ENCODE data around the gene FBXO30.
A peak's percentile ranks its signal among the peaks of the same experiment; 100 is the strongest.

FBXO30 gene

DNA sequence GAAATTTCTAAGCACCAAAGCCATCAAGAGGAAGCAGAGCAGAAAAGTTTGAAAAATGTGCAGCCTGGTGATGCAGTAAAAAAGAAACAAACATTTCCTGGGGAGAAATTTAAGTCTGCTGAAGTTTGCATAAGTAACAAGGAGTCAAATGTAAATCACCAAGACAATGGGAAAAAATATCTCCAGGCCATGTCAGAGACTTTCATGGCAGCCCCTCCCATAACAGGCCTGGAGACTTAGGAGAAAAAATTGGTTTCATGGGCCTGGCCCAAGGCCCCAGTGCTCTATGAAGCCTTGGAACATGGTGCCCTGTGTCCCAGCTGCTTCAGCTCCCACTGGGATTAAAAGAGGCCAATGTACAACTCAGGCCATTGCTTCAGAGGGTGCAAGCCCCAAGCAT is 49.1 kb downstream of the FBXO30 start:
- intact Hi-C loops (cut with DNase I; ENCODE audit: low total_unique reads), result no loop called here
- Histone ChIP-seq H3K9me3 (no peaks in the 10 kb centered on the region), H3K27me3 (no peaks in the 10 kb centered on the region), H3K4me1 (no peaks in the 10 kb centered on the region), H3K27ac (no peak overlapping the region), H3K4me3 (no peak overlapping the region), H3K36me3 (no peaks in the 10 kb centered on the region)
- TF ChIP-seq, protein P1, sequence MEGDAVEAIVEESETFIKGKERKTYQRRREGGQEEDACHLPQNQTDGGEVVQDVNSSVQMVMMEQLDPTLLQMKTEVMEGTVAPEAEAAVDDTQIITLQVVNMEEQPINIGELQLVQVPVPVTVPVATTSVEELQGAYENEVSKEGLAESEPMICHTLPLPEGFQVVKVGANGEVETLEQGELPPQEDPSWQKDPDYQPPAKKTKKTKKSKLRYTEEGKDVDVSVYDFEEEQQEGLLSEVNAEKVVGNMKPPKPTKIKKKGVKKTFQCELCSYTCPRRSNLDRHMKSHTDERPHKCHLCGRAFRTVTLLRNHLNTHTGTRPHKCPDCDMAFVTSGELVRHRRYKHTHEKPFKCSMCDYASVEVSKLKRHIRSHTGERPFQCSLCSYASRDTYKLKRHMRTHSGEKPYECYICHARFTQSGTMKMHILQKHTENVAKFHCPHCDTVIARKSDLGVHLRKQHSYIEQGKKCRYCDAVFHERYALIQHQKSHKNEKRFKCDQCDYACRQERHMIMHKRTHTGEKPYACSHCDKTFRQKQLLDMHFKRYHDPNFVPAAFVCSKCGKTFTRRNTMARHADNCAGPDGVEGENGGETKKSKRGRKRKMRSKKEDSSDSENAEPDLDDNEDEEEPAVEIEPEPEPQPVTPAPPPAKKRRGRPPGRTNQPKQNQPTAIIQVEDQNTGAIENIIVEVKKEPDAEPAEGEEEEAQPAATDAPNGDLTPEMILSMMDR (IDR thresholded peaks at IDR 0.05), result no peak
- no peak for DNase-seq

DNA sequence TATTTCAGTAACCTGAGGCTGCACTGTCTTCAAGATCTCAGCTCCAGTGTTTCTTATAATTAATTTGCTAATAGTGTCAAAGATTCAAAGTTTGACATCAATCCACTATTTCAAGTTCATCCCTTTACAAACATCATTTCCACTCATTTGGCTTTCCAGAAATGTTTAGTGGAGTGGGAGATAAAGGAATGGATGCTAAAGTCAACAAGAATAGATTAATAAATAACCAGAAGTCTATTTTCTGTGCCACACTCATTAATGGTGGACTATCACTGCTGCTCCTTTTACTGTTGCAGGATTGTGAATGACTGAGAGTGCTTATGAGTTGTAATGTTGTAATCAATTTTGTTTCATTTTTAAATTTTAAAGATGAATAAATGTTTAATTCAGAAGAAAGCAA is 50.9 kb downstream of the FBXO30 start:
- no peaks in the 10 kb centered on the region for H3K27me3 ChIP-seq
- no peaks in the 10 kb centered on the region for H3K9me3 ChIP-seq
- TF ChIP-seq, protein P1 (IDR thresholded peaks at IDR 0.05), result no peak
- H3K27ac ChIP-seq, result no peak overlapping the region
- no peaks in the 10 kb centered on the region for H3K36me3 ChIP-seq
- no peaks in the 10 kb centered on the region for H3K4me1 ChIP-seq
- DNase-seq, result no peak
- no peak overlapping the region for H3K4me3 ChIP-seq
- intact Hi-C loops (cut with DNase I; ENCODE audit: low total_unique reads), result no loop called here

DNA sequence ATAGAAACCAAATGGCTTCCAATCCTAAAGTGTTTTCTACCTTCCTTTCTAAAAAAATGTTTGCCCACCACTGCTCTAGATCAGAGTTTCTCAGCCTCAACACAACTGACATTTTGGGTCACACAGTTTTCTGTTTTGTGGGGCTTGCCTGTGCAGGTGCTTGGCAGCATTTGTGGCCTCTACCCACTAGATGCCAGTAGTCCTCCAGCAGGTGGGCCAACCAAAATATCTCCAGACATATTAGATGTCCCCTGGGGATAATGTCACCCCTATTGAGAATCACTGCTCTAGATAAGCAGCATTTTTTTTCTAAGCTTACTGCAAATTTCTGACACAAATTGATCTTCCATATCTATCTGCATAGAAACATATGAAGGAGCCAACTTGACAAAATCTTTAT is 53.0 kb downstream of the FBXO30 start:
- no peaks in the 10 kb centered on the region for H3K27me3 ChIP-seq
- intact Hi-C loops (cut with DNase I; ENCODE audit: low total_unique reads), result no loop called here
- peaks cover 0 to 4% (median 0%) of the 10 kb centered on the region in 4 donors for H3K4me1 ChIP-seq
- H3K4me3 ChIP-seq, result no peak overlapping the region
- H3K27ac ChIP-seq, result no peak overlapping the region
- H3K9me3 ChIP-seq, result no peaks in the 10 kb centered on the region
- TF ChIP-seq, protein P1 (IDR thresholded peaks at IDR 0.05), result no peak
- no peaks in the 10 kb centered on the region for H3K36me3 ChIP-seq
- DNase-seq, result no peak

- intact Hi-C loops (cut with DNase I; ENCODE audit: low total_unique reads), result no loop called here
- no peak overlapping the region for H3K4me3 ChIP-seq
- peaks cover 0 to 7% (median 0%) of the 10 kb centered on the region in 4 donors for H3K4me1 ChIP-seq
- no peaks in the 10 kb centered on the region for H3K36me3 ChIP-seq
- TF ChIP-seq, protein P1 (IDR thresholded peaks at IDR 0.05), result no peak
- H3K9me3 ChIP-seq, result no peaks in the 10 kb centered on the region
- no peak for DNase-seq
- H3K27ac ChIP-seq, result no peak overlapping the region
- no peaks in the 10 kb centered on the region for H3K27me3 ChIP-seq
Observed at GRCh38 chr6:145758113-145758512, 56.5 kb downstream of the FBXO30 start.

GRCh38 chr6:145756170-145756662 is 58.4 kb downstream of the FBXO30 start:
- TF ChIP-seq, protein P1 (IDR thresholded peaks at IDR 0.05), result no peak
- Histone ChIP-seq H3K9me3 (no peaks in the 10 kb centered on the region), H3K4me1 (peaks cover 0 to 7% (median 0%) of the 10 kb centered on the region in 4 donors), H3K27me3 (no peaks in the 10 kb centered on the region), H3K4me3 (no peak overlapping the region), H3K27ac (no peak overlapping the region), H3K36me3 (no peaks in the 10 kb centered on the region)
- intact Hi-C loops (cut with DNase I; ENCODE audit: low total_unique reads), result no loop called here
- DNase-seq, result peak; percentile 37 to 70

DNA sequence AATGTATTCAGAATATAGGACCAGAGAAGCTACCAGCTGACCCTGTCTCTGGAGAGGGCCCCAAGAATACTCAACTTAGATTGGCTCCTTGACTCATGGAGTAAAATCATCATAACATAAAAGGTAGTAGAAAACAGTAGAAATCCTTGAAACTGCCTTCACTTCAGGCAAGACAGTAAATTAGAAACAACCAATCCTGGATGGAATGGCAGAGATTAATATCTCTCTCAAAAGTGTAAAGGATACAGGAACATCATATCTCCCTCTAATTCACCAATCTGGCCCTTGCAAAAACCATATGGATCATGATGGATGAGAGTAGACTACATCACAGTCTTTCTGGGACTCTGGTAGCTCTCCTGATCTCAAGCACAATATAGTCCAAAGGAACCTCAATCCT is 58.9 kb downstream of the FBXO30 start:
- Histone ChIP-seq H3K4me1 (peaks cover 0 to 7% (median 0%) of the 10 kb centered on the region in 4 donors), H3K4me3 (no peak overlapping the region), H3K27me3 (no peaks in the 10 kb centered on the region), H3K36me3 (no peaks in the 10 kb centered on the region), H3K9me3 (no peaks in the 10 kb centered on the region), H3K27ac (no peak overlapping the region)
- DNase-seq, result no peak
- TF ChIP-seq, protein P1 (IDR thresholded peaks at IDR 0.05), result no peak
- intact Hi-C loops (cut with DNase I; ENCODE audit: low total_unique reads), result no loop called here

All from tibial artery (tissue), 4 donors.